Kidney epithelial cell (primary cell): Measurements from ENCODE around the gene RAB33B. TPM values are rescaled to one million over a fixed set of nuclear protein-coding genes. Genes with fewer than 3 reads are reported as not detected.

Source experiments
- DNase-seq: peaks from one replicate; pipeline ENCODE4 v3.0.0-alpha.2; 2010; ENCODE audit warnings: low read depth
- H3K27me3 ChIP-seq: 2 replicates; pipeline ENCODE4 v1.6.0; 2011; ENCODE audit warnings: low read length; ENCODE audit not compliant: control insufficient read depth, insufficient read depth
- H3K36me3 ChIP-seq: 2 replicates; pipeline ENCODE4 v1.5.1; 2011; ENCODE audit warnings: low read length; ENCODE audit not compliant: control insufficient read depth, insufficient read depth
- H3K4me3 ChIP-seq: 2 replicates; pipeline ENCODE4 v1.5.1; 2011; ENCODE audit warnings: low read depth, mild to moderate bottlenecking, control low read depth, low read length
- total RNA-seq: library from RNA; depleted of rRNA; stranded (reverse); fragments of >200 nt; gene quantifications from 2 replicates; pipeline ENCODE4 v1.2.3, GENCODE V29; 2015
- TF ChIP-seq, protein P1 (sequence below): IDR thresholded peaks from 2 replicates; pipeline ENCODE4 v1.5.1; 2011; ENCODE audit warnings: mild to moderate bottlenecking, moderate library complexity, low read length, control low read depth, inconsistent platforms; ENCODE audit not compliant: insufficient read depth, poor library complexity, severe bottlenecking

Gene RAB33B
- total RNA-seq, 1 donor from 2014 or later: 9.6 TPM

DNA sequence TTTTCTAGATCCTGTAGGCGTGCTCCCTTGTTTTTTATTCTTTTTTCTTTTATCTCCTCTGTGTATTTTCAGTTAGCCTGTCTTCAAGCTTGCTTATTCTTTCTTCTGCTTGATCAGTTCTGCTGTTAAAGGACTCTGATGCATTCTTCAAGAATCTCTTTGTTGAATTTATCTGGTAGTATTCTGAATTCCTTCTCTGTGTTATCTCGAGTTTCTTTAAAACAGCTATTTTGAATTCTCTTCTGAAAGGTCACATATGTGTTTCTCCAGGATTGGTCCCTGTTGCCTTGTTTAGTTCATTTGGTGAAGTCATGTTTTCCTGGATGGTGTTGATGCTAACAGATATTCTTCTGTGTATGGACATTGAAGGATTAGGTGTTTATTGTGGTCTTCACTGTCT lies 15.3 kb downstream of the RAB33B start:
- Histone ChIP-seq H3K4me3 (no peak overlapping the region), H3K36me3 (no peaks in the 10 kb centered on the region), H3K27me3 (no peaks in the 10 kb centered on the region)
- TF ChIP-seq, protein P1, sequence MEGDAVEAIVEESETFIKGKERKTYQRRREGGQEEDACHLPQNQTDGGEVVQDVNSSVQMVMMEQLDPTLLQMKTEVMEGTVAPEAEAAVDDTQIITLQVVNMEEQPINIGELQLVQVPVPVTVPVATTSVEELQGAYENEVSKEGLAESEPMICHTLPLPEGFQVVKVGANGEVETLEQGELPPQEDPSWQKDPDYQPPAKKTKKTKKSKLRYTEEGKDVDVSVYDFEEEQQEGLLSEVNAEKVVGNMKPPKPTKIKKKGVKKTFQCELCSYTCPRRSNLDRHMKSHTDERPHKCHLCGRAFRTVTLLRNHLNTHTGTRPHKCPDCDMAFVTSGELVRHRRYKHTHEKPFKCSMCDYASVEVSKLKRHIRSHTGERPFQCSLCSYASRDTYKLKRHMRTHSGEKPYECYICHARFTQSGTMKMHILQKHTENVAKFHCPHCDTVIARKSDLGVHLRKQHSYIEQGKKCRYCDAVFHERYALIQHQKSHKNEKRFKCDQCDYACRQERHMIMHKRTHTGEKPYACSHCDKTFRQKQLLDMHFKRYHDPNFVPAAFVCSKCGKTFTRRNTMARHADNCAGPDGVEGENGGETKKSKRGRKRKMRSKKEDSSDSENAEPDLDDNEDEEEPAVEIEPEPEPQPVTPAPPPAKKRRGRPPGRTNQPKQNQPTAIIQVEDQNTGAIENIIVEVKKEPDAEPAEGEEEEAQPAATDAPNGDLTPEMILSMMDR: no peak
- DNase-seq: no peak

DNA sequence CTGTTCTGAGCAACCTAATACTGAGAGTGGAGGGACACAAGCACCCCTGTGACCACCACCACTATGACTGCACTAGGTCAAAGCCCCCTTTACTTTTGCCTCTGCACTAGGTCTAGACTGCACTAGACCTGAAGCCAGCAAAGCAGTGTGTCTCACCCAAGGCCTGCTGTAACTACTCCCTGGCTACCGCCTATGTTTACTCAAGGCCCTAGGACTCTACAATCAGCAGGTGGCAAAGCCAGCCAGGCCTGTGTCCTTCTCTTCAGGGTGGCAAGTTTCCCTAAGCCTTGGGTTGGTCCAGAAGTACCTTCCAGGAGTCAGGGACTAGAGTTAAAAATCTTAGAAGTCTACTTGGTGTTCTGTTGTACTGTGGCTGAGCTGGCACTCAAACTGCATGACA lies 15.9 kb downstream of the RAB33B start:
- TF ChIP-seq, protein P1: no peak
- no peaks in the 10 kb centered on the region for H3K36me3 ChIP-seq
- H3K4me3 ChIP-seq: no peak overlapping the region
- no peaks in the 10 kb centered on the region for H3K27me3 ChIP-seq
- DNase-seq: no peak

DNA sequence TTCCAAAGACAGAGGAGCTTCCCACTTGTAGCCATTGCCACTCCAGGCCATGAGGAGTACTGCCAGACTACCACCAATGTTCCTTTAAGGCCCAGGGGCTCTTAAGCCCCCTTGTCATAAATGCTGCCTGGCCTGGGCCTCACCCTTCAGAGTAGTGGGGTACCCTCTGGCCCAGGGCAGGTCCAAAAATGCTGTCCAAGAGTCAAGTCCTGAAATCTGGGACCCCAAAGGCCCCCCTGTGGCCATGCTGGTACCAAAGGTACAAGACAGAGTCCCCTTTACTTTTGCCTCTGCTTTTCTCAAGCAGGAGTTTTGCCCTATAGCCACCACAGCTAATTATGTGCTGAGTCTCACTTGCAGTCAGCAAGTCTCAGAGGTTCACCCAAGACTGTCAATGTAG lies 16.4 kb downstream of the RAB33B start:
- Histone ChIP-seq H3K27me3 (no peaks in the 10 kb centered on the region), H3K4me3 (no peak overlapping the region), H3K36me3 (no peaks in the 10 kb centered on the region)
- no peak for DNase-seq
- TF ChIP-seq, protein P1: no peak

DNA sequence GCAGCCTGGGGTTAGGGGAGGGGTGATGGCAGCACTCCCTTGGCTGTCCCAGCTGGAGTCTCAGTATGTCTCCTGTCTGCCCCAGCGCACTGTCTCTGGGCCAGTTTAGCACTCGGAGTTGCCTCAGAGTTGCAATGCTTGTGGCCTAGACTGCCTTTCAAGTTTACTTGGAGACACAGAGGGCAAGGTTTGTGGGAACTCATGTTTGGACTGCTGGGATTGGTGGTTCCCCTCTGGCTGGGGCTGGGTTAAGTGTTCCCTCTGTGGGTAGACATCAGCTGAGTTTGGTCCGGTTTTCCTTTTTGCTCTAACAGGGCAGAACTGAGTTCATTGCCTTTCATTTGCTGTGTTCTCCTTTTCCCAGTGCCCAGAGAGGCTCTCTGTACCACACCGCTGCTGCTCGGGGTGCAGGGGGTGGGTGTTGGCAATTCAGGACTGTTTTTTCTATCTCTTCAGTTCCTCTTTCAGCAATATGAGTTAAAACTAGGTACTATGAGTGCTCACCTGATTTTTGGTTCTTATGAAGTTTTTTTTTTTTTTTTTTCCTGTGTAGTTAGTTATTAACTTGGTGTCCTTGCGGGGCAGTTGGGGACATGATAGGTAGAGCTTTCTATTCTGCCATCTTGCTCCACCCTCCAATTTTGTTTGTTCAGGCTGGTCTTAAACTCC lies 17.2 kb downstream of the RAB33B start:
- TF ChIP-seq, protein P1: no peak
- DNase-seq: no peak
- Histone ChIP-seq H3K27me3 (no peaks in the 10 kb centered on the region), H3K36me3 (no peaks in the 10 kb centered on the region), H3K4me3 (no peak overlapping the region)

DNA sequence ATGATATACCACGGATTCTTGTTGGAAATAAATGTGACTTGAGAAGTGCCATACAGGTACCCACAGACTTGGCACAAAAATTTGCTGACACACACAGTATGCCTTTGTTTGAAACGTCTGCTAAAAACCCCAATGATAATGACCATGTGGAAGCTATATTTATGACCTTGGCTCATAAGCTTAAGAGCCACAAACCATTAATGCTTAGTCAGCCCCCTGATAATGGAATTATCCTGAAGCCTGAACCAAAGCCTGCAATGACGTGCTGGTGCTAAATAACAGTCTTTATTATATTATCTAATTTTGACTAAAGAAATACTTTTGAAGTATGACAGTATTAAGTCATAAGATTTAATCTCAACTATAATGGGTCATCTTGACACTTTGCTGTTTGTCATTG lies 18.9 kb downstream of the RAB33B start:
- TF ChIP-seq, protein P1: no peak
- Histone ChIP-seq H3K36me3 (no peaks in the 10 kb centered on the region), H3K27me3 (no peaks in the 10 kb centered on the region), H3K4me3 (no peak overlapping the region)
- no peak for DNase-seq

DNA sequence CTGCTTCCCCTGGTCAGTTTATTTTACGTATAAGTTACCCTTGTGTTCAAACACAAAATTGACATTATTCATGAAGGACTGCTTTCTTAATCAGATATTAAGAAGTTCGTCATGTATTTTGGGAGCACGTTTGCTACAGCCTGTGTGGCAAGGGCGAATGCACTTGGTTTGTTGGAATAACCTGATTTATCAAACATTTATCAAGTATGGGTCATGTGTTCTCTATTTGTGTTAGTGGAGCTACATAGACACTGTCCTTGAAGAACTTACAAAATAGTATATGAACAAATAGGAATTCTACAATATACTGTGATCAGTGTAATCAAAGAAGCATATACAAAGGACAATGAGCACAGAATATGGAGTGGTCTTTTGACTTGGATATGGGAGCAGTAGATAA lies 22.4 kb downstream of the RAB33B start:
- Histone ChIP-seq H3K4me3 (no peak overlapping the region), H3K27me3 (no peaks in the 10 kb centered on the region), H3K36me3 (no peaks in the 10 kb centered on the region)
- TF ChIP-seq, protein P1: no peak
- no peak for DNase-seq
